Measurements from ENCODE around the gene SH3TC2. TPM values are rescaled to one million over a fixed set of nuclear protein-coding genes. Genes with fewer than 3 reads are reported as not detected.

Gene SH3TC2
- polyA plus RNA-seq, 1 of the 3 experiments (the other 2 are of a cell fraction) = 1.1 TPM

DNA sequence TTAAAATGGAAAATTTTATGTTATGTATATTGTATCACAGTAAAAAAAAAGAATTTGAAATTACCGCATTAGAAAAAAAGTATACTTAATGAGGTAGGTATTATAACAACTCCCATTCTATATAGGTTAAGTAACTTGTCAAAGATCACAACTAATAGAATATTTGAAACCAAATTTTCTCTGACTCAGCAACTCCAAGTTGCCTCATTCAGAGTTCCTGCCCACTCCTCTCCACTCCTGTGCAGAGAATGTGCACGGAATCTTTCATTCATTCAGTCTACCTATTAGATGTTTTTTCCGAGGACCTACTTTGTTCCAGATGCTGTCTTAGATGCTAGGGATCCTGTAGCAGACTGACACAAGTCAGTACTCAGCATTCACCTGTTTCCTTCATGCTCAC, 15.4 kb downstream of the SH3TC2 start:
- H3K9ac ChIP-seq = no peak overlapping the region
- no peaks in the 10 kb centered on the region for H3K9me3 ChIP-seq
- 87% methylated on average over 3 of the region's 3 CpGs for WGBS (ENCODE audit: low lambda C conversion rate)
- no peaks in the 10 kb centered on the region for H3K9me2 ChIP-seq
- TF ChIP-seq RFX5 (IDR thresholded peaks at IDR 0.05; ENCODE audit: low read length) = no peak
- no peak for TF ChIP-seq FOSL2 (IDR thresholded peaks at IDR 0.05; ENCODE audit: borderline replicate concordance, low read depth)
- no peak for TF ChIP-seq TAF1 (IDR thresholded peaks at IDR 0.05; ENCODE audit: borderline replicate concordance, low read depth, low read length)
- TF ChIP-seq ELF1 (IDR thresholded peaks at IDR 0.05) = no peak
- TF ChIP-seq GATA2 (CRISPR knock-in tag; IDR thresholded peaks at IDR 0.05) = no peak
- TF ChIP-seq, protein P1, sequence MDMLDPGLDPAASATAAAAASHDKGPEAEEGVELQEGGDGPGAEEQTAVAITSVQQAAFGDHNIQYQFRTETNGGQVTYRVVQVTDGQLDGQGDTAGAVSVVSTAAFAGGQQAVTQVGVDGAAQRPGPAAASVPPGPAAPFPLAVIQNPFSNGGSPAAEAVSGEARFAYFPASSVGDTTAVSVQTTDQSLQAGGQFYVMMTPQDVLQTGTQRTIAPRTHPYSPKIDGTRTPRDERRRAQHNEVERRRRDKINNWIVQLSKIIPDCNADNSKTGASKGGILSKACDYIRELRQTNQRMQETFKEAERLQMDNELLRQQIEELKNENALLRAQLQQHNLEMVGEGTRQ (IDR thresholded peaks at IDR 0.05; ENCODE audit: borderline replicate concordance, low read depth, low read length) = no peak
- TF ChIP-seq FOXJ3 (CRISPR knock-in tag; IDR thresholded peaks at IDR 0.05) = no peak
- TF ChIP-seq MXI1 (IDR thresholded peaks at IDR 0.05; ENCODE audit: low read depth, low read length) = no peak
- TF ChIP-seq, protein P2, sequence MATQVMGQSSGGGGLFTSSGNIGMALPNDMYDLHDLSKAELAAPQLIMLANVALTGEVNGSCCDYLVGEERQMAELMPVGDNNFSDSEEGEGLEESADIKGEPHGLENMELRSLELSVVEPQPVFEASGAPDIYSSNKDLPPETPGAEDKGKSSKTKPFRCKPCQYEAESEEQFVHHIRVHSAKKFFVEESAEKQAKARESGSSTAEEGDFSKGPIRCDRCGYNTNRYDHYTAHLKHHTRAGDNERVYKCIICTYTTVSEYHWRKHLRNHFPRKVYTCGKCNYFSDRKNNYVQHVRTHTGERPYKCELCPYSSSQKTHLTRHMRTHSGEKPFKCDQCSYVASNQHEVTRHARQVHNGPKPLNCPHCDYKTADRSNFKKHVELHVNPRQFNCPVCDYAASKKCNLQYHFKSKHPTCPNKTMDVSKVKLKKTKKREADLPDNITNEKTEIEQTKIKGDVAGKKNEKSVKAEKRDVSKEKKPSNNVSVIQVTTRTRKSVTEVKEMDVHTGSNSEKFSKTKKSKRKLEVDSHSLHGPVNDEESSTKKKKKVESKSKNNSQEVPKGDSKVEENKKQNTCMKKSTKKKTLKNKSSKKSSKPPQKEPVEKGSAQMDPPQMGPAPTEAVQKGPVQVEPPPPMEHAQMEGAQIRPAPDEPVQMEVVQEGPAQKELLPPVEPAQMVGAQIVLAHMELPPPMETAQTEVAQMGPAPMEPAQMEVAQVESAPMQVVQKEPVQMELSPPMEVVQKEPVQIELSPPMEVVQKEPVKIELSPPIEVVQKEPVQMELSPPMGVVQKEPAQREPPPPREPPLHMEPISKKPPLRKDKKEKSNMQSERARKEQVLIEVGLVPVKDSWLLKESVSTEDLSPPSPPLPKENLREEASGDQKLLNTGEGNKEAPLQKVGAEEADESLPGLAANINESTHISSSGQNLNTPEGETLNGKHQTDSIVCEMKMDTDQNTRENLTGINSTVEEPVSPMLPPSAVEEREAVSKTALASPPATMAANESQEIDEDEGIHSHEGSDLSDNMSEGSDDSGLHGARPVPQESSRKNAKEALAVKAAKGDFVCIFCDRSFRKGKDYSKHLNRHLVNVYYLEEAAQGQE (IDR thresholded peaks at IDR 0.05; ENCODE audit: low read depth, low read length) = no peak
- no peak for TF ChIP-seq SIN3A (IDR thresholded peaks at IDR 0.05; ENCODE audit: borderline replicate concordance, low read depth, low read length)
- no peak for TF ChIP-seq EP300 (IDR thresholded peaks at IDR 0.05; ENCODE audit: borderline replicate concordance in 1 of 2, low read depth in 1 of 2, low read length in 1 of 2)
- TF ChIP-seq, protein P3, sequence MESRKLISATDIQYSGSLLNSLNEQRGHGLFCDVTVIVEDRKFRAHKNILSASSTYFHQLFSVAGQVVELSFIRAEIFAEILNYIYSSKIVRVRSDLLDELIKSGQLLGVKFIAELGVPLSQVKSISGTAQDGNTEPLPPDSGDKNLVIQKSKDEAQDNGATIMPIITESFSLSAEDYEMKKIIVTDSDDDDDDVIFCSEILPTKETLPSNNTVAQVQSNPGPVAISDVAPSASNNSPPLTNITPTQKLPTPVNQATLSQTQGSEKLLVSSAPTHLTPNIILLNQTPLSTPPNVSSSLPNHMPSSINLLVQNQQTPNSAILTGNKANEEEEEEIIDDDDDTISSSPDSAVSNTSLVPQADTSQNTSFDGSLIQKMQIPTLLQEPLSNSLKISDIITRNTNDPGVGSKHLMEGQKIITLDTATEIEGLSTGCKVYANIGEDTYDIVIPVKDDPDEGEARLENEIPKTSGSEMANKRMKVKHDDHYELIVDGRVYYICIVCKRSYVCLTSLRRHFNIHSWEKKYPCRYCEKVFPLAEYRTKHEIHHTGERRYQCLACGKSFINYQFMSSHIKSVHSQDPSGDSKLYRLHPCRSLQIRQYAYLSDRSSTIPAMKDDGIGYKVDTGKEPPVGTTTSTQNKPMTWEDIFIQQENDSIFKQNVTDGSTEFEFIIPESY (IDR thresholded peaks at IDR 0.05; ENCODE audit: borderline replicate concordance, low read depth) = no peak
- no peak for TF ChIP-seq TEAD4 (IDR thresholded peaks at IDR 0.05; ENCODE audit: borderline replicate concordance, insufficient read depth)
- TF ChIP-seq FOXM1 (IDR thresholded peaks at IDR 0.05; ENCODE audit: low read depth) = no peak
- TF ChIP-seq, protein P4, sequence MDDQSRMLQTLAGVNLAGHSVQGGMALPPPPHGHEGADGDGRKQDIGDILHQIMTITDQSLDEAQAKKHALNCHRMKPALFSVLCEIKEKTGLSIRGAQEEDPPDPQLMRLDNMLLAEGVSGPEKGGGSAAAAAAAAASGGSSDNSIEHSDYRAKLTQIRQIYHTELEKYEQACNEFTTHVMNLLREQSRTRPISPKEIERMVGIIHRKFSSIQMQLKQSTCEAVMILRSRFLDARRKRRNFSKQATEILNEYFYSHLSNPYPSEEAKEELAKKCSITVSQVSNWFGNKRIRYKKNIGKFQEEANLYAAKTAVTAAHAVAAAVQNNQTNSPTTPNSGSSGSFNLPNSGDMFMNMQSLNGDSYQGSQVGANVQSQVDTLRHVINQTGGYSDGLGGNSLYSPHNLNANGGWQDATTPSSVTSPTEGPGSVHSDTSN (IDR thresholded peaks at IDR 0.05) = no peak
- TF ChIP-seq NFIC (IDR thresholded peaks at IDR 0.05; ENCODE audit: borderline replicate concordance) = no peak
- no peak for TF ChIP-seq GABPA (IDR thresholded peaks at IDR 0.05; ENCODE audit: low read depth)
- TF ChIP-seq RAD21 (IDR thresholded peaks at IDR 0.05; ENCODE audit: low read length) = no peak
- no peaks in the 10 kb centered on the region for H3K36me3 ChIP-seq (replicated peaks in 1 of 2; ENCODE audit: control insufficient read depth in 1 of 2, insufficient read depth in 2 of 2, low read length in 1 of 2)
- peaks cover 0 to 7% of the 10 kb centered on the region in 2 experiments; a peak in 2 of 4 replicates for H3K4me1 ChIP-seq (ENCODE audit: control insufficient read depth in 1 of 2, insufficient read depth in 2 of 2, low read depth in 1 of 2, low read length in 1 of 2)
- ChIA-PET CTCF (interaction anchor here (1.4 to 7.3 kb wide), 3 partner anchors 13 to 317 kb away, joined by 5 to 68 read pairs (median 9); no protein-coding TSS in a partner anchor), POLR2A (no interaction called here)
- no peak overlapping the region for H2AFZ ChIP-seq (ENCODE audit: low read depth)
- no peaks in the 10 kb centered on the region for H3K79me2 ChIP-seq (ENCODE audit: insufficient read depth)
- H4K20me1 ChIP-seq (ENCODE audit: insufficient read depth) = no peaks in the 10 kb centered on the region
- no peak for DNase-seq
- H3K27ac ChIP-seq (ENCODE audit: low read depth in 2 of 2, low read length in 1 of 2) = no peak overlapping the region
- H3K27me3 ChIP-seq (ENCODE audit: insufficient read depth) = no peaks in the 10 kb centered on the region
- no peak overlapping the region for H3K4me3 ChIP-seq (ENCODE audit: low read depth in 2 of 2, low read length in 1 of 2)
- H3K4me2 ChIP-seq = no peak overlapping the region
- peaks cover 6% of the 10 kb centered on the region for H3F3A ChIP-seq (replicated peaks; ENCODE audit: insufficient read depth)

Data from SK-N-SH (cell line).